Measurements from ENCODE around the gene MKNK1.

DNA sequence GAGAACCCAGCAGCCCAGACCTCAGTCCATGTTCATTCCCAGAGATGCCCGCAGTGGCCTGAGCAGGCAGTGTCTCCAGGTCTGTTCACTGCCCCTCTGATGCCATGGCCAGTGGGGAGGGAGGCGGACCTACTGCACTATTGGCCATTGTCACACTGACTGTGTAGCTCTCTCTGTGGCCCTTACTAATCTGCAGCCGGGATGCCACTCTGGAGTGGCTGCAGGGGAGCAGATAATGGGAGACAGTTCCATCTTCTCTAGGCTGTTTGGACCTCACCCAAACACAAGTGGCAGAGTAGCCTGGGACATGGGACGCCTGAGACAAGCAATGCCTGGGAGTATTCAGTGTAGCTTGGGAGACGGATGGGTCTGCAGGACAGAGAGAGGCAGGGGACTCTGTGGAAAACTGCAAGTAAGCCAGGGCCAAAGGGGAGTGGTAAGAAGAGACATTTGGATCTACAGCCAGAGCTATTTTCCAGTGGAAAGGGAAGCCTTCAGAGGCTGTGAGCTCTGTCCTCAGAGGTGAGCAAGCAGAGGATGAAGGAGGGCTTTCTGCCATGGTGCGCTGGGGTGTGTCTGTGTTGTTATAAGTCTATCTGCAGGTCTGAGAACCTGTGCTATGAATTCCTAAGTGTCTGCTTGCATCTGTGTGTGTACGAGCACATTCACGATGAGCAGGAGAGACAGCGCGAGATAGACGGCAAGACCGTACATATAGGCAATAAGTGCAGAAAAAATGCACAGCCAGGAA, 87.7 kb downstream of the MKNK1 start:
- TF ChIP-seq, protein P1, sequence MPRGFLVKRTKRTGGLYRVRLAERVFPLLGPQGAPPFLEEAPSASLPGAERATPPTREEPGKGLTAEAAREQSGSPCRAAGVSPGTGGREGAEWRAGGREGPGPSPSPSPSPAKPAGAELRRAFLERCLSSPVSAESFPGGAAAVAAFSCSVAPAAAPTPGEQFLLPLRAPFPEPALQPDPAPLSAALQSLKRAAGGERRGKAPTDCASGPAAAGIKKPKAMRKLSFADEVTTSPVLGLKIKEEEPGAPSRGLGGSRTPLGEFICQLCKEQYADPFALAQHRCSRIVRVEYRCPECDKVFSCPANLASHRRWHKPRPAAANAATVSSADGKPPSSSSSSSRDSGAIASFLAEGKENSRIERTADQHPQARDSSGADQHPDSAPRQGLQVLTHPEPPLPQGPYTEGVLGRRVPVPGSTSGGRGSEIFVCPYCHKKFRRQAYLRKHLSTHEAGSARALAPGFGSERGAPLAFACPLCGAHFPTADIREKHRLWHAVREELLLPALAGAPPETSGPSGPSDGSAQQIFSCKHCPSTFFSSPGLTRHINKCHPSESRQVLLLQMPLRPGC (tag by site-specific recombination; IDR thresholded peaks at IDR 0.05), result no peak
- TF ChIP-seq, protein P2, sequence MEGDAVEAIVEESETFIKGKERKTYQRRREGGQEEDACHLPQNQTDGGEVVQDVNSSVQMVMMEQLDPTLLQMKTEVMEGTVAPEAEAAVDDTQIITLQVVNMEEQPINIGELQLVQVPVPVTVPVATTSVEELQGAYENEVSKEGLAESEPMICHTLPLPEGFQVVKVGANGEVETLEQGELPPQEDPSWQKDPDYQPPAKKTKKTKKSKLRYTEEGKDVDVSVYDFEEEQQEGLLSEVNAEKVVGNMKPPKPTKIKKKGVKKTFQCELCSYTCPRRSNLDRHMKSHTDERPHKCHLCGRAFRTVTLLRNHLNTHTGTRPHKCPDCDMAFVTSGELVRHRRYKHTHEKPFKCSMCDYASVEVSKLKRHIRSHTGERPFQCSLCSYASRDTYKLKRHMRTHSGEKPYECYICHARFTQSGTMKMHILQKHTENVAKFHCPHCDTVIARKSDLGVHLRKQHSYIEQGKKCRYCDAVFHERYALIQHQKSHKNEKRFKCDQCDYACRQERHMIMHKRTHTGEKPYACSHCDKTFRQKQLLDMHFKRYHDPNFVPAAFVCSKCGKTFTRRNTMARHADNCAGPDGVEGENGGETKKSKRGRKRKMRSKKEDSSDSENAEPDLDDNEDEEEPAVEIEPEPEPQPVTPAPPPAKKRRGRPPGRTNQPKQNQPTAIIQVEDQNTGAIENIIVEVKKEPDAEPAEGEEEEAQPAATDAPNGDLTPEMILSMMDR (tag by site-specific recombination; IDR thresholded peaks at IDR 0.05), result no peak
- TF ChIP-seq ZNF311 (tag by site-specific recombination; IDR thresholded peaks at IDR 0.05; ENCODE audit: borderline replicate concordance) (no peak), ZNF830 (tag by site-specific recombination; IDR thresholded peaks at IDR 0.05; ENCODE audit: low read depth) (no peak), ZNF558 (tag by site-specific recombination; IDR thresholded peaks at IDR 0.05) (no peak), ZBTB21 (tag by site-specific recombination; IDR thresholded peaks at IDR 0.05) (no peak), ZNF239 (tag by site-specific recombination; IDR thresholded peaks at IDR 0.05) (no peak), ZSCAN16 (tag by site-specific recombination; IDR thresholded peaks at IDR 0.05) (no peak), ZFP69B (tag by site-specific recombination; IDR thresholded peaks at IDR 0.05) (no peak), ZNF658 (tag by site-specific recombination; IDR thresholded peaks at IDR 0.05) (no peak)
- TF ChIP-seq, protein P3, sequence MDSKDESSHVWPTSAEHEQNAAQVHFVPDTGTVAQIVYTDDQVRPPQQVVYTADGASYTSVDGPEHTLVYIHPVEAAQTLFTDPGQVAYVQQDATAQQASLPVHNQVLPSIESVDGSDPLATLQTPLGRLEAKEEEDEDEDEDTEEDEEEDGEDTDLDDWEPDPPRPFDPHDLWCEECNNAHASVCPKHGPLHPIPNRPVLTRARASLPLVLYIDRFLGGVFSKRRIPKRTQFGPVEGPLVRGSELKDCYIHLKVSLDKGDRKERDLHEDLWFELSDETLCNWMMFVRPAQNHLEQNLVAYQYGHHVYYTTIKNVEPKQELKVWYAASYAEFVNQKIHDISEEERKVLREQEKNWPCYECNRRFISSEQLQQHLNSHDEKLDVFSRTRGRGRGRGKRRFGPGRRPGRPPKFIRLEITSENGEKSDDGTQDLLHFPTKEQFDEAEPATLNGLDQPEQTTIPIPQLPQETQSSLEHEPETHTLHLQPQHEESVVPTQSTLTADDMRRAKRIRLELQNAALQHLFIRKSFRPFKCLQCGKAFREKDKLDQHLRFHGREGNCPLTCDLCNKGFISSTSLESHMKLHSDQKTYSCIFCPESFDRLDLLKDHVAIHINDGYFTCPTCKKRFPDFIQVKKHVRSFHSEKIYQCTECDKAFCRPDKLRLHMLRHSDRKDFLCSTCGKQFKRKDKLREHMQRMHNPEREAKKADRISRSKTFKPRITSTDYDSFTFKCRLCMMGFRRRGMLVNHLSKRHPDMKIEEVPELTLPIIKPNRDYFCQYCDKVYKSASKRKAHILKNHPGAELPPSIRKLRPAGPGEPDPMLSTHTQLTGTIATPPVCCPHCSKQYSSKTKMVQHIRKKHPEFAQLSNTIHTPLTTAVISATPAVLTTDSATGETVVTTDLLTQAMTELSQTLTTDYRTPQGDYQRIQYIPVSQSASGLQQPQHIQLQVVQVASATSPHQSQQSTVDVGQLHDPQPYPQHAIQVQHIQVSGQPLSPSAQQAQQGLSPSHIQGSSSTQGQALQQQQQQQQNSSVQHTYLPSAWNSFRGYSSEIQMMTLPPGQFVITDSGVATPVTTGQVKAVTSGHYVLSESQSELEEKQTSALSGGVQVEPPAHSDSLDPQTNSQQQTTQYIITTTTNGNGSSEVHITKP (tag by site-specific recombination; IDR thresholded peaks at IDR 0.05), result no peak
- TF ChIP-seq, protein P4, sequence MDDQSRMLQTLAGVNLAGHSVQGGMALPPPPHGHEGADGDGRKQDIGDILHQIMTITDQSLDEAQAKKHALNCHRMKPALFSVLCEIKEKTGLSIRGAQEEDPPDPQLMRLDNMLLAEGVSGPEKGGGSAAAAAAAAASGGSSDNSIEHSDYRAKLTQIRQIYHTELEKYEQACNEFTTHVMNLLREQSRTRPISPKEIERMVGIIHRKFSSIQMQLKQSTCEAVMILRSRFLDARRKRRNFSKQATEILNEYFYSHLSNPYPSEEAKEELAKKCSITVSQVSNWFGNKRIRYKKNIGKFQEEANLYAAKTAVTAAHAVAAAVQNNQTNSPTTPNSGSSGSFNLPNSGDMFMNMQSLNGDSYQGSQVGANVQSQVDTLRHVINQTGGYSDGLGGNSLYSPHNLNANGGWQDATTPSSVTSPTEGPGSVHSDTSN (CRISPR knock-in tag; IDR thresholded peaks at IDR 0.05), result no peak

Data from HEK293 (cell line).